Measurements from ENCODE around the gene CELF1.

- TF ChIP-seq CTCF (IDR thresholded peaks at IDR 0.05) = no peak
- TF ChIP-seq EZH2 (IDR thresholded peaks at IDR 0.05; ENCODE audit: borderline replicate concordance, insufficient read depth, low read depth, low read length, poor library complexity, severe bottlenecking) = no peak
Observed at GRCh38 chr11:47425611-47426010, 127.3 kb downstream of the CELF1 start.
